Right lobe of liver (tissue), 6 donors: Measurements from ENCODE around the gene BBS1. TPM values are rescaled to one million over a fixed set of nuclear protein-coding genes. Genes with fewer than 3 reads are reported as not detected.

ENCODE experiments used
- ATAC-seq, 4 donors: fragments of 200-7000 bp; cut with Tn5 transposase; one replicate each; pipeline ENCODE4 v1.9.1; 2020; ENCODE audit warnings: mild to moderate bottlenecking in 4 of 4, moderate library complexity in 4 of 4
- DNase-seq, 3 donors: peaks; one replicate each; pipeline ENCODE4 v3.0.0-alpha.2; 2020
- H3K27ac ChIP-seq, 3 donors: fragments of 200-600 bp; one replicate each; pipeline ENCODE4 v1.8.0; 2022
- H3K27me3 ChIP-seq, 2 donors: fragments of 200-600 bp; one replicate each; pipeline ENCODE4 v1.8.0; 2022
- H3K36me3 ChIP-seq, 4 donors: fragments of 200-600 bp; sonication (generic) in 1 of 4; one replicate each; pipeline versions ENCODE4 v1.5.1 to v1.8.0; 2017 to 2022; ENCODE audit warnings: control low read depth in 1 of 4
- H3K4me1 ChIP-seq, 4 donors: fragments of 200-600 bp; sonication (generic) in 1 of 4; one replicate each; pipeline versions ENCODE4 v1.5.1 to v1.8.0; 2017 to 2022; ENCODE audit warnings: control low read depth in 1 of 4
- H3K4me3 ChIP-seq, 3 donors: fragments of 200-600 bp; one replicate each; pipeline ENCODE4 v1.8.0; 2022
- H3K9me3 ChIP-seq, 4 donors: fragments of 200-600 bp; sonication (generic) in 1 of 4; one replicate each; pipeline versions ENCODE4 v1.5.1 to v1.8.0; 2017 to 2022; ENCODE audit warnings: control low read depth in 1 of 4
- POLR2A ChIP-seq: fragments of 450-650 bp; IDR thresholded peaks from one replicate; pipeline ENCODE4 v1.6.1; 2017; ENCODE audit warnings: antibody characterized with exemption, mild to moderate bottlenecking
- WGBS: methylation state at CpG from one replicate; pipeline ENCODE4 v1.1.6; 2018; ENCODE audit warnings: low coverage, low lambda C conversion rate; ENCODE audit not compliant: insufficient coverage; ENCODE audit errors: missing lambda C conversion rate; 5-methylcytosine and 5-hydroxymethylcytosine counted together
- intact Hi-C, 2 donors: fragments of 100-400 bp; cut with DNase I; formaldehyde crosslinking; loops; one replicate each; pipeline versions ENCODE4 v1.11.2 to v1.14.1; 2022
- total RNA-seq, 6 experiments: library from RNA; depleted of rRNA in 2 of 6; stranded (reverse); fragments of >200 nt in 2 of 6; fragmentation: NEBNext Ultra II Directional in 3 of 6; extraction: Animal tissue kit (Norgen Biotek cat#: 25700) in 3 of 6; gene quantifications; one replicate each; pipeline versions ENCODE4 v1.1.0 to v1.2.4, GENCODE V29; 2016 to 2023
- TF ChIP-seq, protein P1 (sequence below), 4 donors: fragments of 200-600 bp in 3 of 4; fragments of 450-650 bp in 1 of 4; IDR thresholded peaks; one replicate each; pipeline versions ENCODE4 v1.5.1 to v1.8.0; 2016 to 2022; ENCODE audit warnings: antibody characterized with exemption in 4 of 4, mild to moderate bottlenecking in 2 of 4
- donor health status: DM: no; HTN: yes; CAD: no.
- donor health status: DM: no; HTN: no; CAD: no.
- donor health status: DM: no; HTN: no; CAD: no.
- donor health status: DM: no; HTN: yes; CAD: no.
- donor health status: DM: no; HTN: yes; CAD: no.

Gene BBS1
- total RNA-seq, 6 experiments from 2014 or later: 6.2 to 18.1 (median 11.2) TPM

DNA sequence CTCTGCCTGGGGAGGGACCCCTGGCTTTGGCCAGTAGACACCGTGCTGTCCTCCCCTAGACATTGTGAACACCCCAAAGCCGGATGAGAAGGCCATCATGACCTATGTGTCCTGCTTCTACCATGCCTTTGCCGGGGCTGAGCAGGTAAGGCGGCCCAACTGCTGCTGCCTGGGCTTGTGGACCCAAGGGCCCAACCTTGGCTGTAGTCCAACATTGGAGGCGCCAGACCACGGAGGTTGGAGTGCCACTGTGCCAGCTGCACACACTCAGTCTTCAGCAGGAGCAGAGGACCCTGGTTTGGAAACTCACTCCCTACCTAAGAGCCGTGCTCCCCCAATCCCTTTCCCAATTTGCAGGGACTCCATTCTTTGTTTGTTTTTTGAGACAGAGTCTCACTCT is 45.7 kb downstream of the BBS1 start:
- H3K27ac ChIP-seq: no peak overlapping the region
- no peaks in the 10 kb centered on the region for H3K36me3 ChIP-seq
- intact Hi-C loops: no loop called here
- WGBS: 100% methylated on average over 1 of the region's 7 CpGs
- H3K27me3 ChIP-seq: no peaks in the 10 kb centered on the region
- no peaks in the 10 kb centered on the region for H3K9me3 ChIP-seq
- H3K4me1 ChIP-seq: peaks cover 0 to 4% (median 0%) of the 10 kb centered on the region in 4 donors
- H3K4me3 ChIP-seq: no peak overlapping the region
- ATAC-seq (no peak), DNase-seq (no peak)
- no peak for TF ChIP-seq POLR2A
- TF ChIP-seq, protein P1, sequence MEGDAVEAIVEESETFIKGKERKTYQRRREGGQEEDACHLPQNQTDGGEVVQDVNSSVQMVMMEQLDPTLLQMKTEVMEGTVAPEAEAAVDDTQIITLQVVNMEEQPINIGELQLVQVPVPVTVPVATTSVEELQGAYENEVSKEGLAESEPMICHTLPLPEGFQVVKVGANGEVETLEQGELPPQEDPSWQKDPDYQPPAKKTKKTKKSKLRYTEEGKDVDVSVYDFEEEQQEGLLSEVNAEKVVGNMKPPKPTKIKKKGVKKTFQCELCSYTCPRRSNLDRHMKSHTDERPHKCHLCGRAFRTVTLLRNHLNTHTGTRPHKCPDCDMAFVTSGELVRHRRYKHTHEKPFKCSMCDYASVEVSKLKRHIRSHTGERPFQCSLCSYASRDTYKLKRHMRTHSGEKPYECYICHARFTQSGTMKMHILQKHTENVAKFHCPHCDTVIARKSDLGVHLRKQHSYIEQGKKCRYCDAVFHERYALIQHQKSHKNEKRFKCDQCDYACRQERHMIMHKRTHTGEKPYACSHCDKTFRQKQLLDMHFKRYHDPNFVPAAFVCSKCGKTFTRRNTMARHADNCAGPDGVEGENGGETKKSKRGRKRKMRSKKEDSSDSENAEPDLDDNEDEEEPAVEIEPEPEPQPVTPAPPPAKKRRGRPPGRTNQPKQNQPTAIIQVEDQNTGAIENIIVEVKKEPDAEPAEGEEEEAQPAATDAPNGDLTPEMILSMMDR (IDR thresholded peaks at IDR 0.05): no peak

GRCh38 chr11:66557733-66558326 is 47.4 kb downstream of the BBS1 start:
- Histone ChIP-seq H3K4me3 (no peak overlapping the region), H3K27ac (no peak overlapping the region), H3K9me3 (no peaks in the 10 kb centered on the region), H3K27me3 (no peaks in the 10 kb centered on the region), H3K36me3 (no peaks in the 10 kb centered on the region), H3K4me1 (peaks cover 0 to 4% (median 0%) of the 10 kb centered on the region in 4 donors)
- intact Hi-C loops: no loop called here
- no CpG with 5 or more reads among the region's 24 CpGs for WGBS
- ATAC-seq: no peak
- DNase-seq: no peak
- no peak for TF ChIP-seq POLR2A
- TF ChIP-seq, protein P1 (IDR thresholded peaks at IDR 0.05): no peak

- Histone ChIP-seq H3K36me3 (no peaks in the 10 kb centered on the region), H3K27me3 (no peaks in the 10 kb centered on the region), H3K4me3 (no peak overlapping the region), H3K27ac (no peak overlapping the region), H3K9me3 (no peaks in the 10 kb centered on the region), H3K4me1 (peaks cover 0 to 4% (median 0%) of the 10 kb centered on the region in 4 donors)
- 16% methylated on average over 10 of the region's 50 CpGs for WGBS
- intact Hi-C loops: no loop called here
- ATAC-seq (peak in 3 of 4 donors; percentile 39 to 43 (median 43)), DNase-seq (no peak)
- TF ChIP-seq, protein P1 (IDR thresholded peaks at IDR 0.05): no peak
These were observed 48.9 kb downstream of the BBS1 start for GRCh38 chr11:66559142-66559865.

DNA sequence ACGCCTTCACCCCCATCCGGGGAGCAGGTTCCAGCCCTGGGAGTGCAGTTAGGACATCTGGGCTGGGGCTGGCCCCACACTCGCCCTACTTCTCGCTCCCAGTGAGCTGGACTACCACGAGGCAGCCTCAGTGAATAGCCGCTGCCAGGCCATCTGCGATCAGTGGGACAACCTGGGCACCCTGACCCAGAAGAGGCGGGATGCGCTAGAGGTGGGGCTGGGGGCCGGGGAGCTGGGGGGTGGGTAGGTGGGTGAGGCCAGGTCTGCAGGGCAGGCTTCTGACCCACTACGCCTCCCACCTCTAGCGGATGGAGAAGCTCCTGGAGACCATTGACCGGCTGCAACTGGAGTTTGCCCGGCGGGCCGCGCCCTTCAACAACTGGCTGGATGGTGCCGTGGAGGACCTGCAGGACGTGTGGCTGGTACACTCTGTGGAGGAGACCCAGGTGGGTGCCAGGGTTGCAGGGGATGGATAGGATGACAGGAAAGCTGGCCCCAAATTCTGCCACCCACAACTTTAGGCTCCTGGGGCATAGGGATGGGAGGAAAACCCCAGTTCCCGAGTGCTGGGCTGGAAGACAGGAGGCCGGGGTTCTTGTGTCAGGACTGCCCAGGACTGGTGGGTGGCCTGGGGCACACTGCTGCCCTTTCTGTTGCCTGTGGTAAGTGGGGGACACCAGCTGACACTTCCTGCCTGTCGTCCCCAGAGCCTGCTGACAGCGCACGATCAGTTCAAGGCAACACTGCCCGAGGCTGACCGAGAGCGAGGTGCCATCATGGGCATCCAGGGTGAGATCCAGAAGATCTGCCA is 49.6 kb downstream of the BBS1 start:
- intact Hi-C loops: no loop called here
- ATAC-seq (no peak), DNase-seq (no peak)
- H3K4me3 ChIP-seq: no peak overlapping the region
- peaks cover 0 to 4% (median 0%) of the 10 kb centered on the region in 4 donors for H3K4me1 ChIP-seq
- H3K27me3 ChIP-seq: no peaks in the 10 kb centered on the region
- no peaks in the 10 kb centered on the region for H3K9me3 ChIP-seq
- H3K27ac ChIP-seq: no peak overlapping the region
- no peaks in the 10 kb centered on the region for H3K36me3 ChIP-seq
- WGBS: 68% methylated on average over 9 of the region's 27 CpGs
- TF ChIP-seq, protein P1 (IDR thresholded peaks at IDR 0.05): no peak
- no peak for TF ChIP-seq POLR2A
